Measurements from ENCODE around the gene VIPR2.

- TF ChIP-seq ZNF274 (IDR thresholded peaks at IDR 0.05; ENCODE audit: low read depth, low read length) (no peak), SUZ12 (IDR thresholded peaks at IDR 0.05; ENCODE audit: extremely low read depth, insufficient read depth, insufficient read length) (no peak), YY1 (IDR thresholded peaks at IDR 0.05; ENCODE audit: insufficient read depth, insufficient read length) (no peak)
These were observed 81.4 kb downstream of the VIPR2 start for GRCh38 chr7:159063046-159063840.

Measured in NT2/D1 (cell line).